Right atrium auricular region (tissue), 2 donors: ENCODE data around the gene FHIT. TPM values are rescaled to one million over a fixed set of nuclear protein-coding genes. Genes with fewer than 3 reads are reported as not detected.

Source experiments
- DNase-seq: peaks from one replicate; pipeline ENCODE4 v3.0.0-alpha.2; 2019; ENCODE audit warnings: low spot score
- H3K27ac ChIP-seq, 2 donors: fragments of 200-600 bp; sonication (generic); 1 replicate in 1 of 2; 2 replicates in 1 of 2; pipeline ENCODE4 v1.5.1; 2016 to 2019
- H3K27me3 ChIP-seq, 2 donors: fragments of 200-600 bp; sonication (generic); one replicate each; pipeline versions ENCODE4 v1.5.1 to v1.6.0; 2017 to 2019
- H3K36me3 ChIP-seq: fragments of 200-600 bp; sonication (generic); one replicate; pipeline ENCODE4 v1.5.1; 2016
- H3K4me1 ChIP-seq, 2 donors: fragments of 200-600 bp; sonication (generic); one replicate each; pipeline versions ENCODE4 v1.5.1 to v1.6.0; 2017 to 2019
- H3K4me3 ChIP-seq, 2 donors: fragments of 200-600 bp; sonication (generic); 1 replicate in 1 of 2; 2 replicates in 1 of 2; pipeline ENCODE4 v1.5.1; 2017 to 2019; ENCODE audit warnings: mild to moderate bottlenecking in 1 of 2, moderate library complexity in 1 of 2
- H3K9me3 ChIP-seq, 2 donors: fragments of 200-600 bp; sonication (generic); one replicate each; pipeline ENCODE4 v1.5.1; 2019
- total RNA-seq, 2 donors: library from RNA; depleted of rRNA; stranded (reverse); fragments of >200 nt; gene quantifications; one replicate each; pipeline ENCODE4 v1.1.0, GENCODE V29; 2016
- TF ChIP-seq, protein P1 (sequence below), 2 donors: fragments of 200-600 bp; sonication (generic); IDR thresholded peaks; one replicate each; pipeline ENCODE4 v1.5.1; 2019; ENCODE audit warnings: antibody characterized with exemption in 2 of 2

Gene FHIT
- total RNA-seq, 2 donors from 2014 or later: 10.4 to 11.0 TPM

DNA sequence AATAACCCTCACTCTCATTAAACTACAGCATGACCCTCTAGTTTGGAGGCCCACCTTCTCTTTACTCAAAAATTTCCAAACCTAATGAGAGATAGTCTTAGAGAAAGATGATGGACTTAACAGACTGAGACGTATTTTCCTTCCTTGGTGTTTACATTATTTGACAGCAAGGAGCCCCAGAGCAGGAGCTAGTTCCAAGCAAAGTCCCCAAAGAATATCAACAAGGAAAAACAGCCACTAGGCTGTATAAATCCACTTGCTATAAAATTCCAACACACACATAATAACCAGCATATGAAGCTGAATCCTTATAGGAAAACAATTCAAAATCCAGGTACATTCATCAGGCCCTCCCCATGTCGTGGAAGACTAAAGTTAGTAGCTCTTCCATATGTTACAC is 660.0 kb downstream of the FHIT start:
- Histone ChIP-seq H3K27ac (no peak overlapping the region), H3K27me3 (no peaks in the 10 kb centered on the region)
- TF ChIP-seq, protein P1, sequence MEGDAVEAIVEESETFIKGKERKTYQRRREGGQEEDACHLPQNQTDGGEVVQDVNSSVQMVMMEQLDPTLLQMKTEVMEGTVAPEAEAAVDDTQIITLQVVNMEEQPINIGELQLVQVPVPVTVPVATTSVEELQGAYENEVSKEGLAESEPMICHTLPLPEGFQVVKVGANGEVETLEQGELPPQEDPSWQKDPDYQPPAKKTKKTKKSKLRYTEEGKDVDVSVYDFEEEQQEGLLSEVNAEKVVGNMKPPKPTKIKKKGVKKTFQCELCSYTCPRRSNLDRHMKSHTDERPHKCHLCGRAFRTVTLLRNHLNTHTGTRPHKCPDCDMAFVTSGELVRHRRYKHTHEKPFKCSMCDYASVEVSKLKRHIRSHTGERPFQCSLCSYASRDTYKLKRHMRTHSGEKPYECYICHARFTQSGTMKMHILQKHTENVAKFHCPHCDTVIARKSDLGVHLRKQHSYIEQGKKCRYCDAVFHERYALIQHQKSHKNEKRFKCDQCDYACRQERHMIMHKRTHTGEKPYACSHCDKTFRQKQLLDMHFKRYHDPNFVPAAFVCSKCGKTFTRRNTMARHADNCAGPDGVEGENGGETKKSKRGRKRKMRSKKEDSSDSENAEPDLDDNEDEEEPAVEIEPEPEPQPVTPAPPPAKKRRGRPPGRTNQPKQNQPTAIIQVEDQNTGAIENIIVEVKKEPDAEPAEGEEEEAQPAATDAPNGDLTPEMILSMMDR (IDR thresholded peaks at IDR 0.05): no peak

DNA sequence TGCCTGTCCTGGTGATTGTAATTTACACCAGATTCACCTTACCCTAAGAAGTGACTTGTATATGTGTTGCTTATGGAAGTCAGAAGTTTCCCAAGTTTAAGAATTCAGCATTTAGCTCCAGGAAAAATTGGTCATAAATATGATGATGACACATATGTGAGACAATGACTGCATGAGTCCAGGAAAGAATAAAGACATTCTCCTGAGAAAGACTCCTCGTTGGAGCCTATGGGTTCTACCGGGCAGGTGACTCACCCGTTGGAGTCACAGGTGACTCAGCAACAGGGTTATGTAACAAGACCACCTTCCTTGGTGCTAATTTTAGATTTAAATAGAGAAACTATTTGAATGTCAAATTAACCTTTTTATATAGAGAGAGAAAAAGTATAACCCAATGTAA is 662.4 kb downstream of the FHIT start:
- TF ChIP-seq, protein P1 (IDR thresholded peaks at IDR 0.05): no peak
- H3K4me3 ChIP-seq: no peak overlapping the region
- H3K36me3 ChIP-seq: no peaks in the 10 kb centered on the region

More for the DNA sequence above, 660.0 kb downstream of the FHIT start:
- Histone ChIP-seq H3K4me1 (peaks cover 0 to 10% of the 10 kb centered on the region in 2 donors), H3K36me3 (no peaks in the 10 kb centered on the region), H3K4me3 (no peak overlapping the region), H3K9me3 (no peaks in the 10 kb centered on the region)
- DNase-seq: no peak

DNA sequence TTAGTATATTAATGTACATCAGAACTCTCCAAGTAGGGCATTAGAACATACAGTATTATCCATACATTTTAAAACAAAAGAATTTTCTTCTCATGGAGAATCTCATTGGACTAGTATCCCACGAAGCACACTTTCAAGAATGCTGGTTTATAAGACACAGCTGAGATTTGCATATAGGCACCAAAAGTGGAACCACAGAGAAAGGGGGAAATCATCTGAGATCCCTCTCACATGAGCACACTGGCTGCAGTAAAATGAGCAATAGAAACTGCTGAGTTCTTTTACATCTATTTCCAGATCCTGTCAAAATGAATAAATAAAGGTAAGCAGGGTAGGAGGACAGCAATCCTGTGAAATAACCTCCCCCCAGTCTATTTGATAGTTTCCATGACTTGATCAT is 665.3 kb downstream of the FHIT start:
- no peak for DNase-seq
- H3K4me3 ChIP-seq: no peak overlapping the region
- H3K4me1 ChIP-seq: no peaks in the 10 kb centered on the region
- no peaks in the 10 kb centered on the region for H3K27me3 ChIP-seq
- TF ChIP-seq, protein P1 (IDR thresholded peaks at IDR 0.05): no peak
- H3K9me3 ChIP-seq: no peaks in the 10 kb centered on the region
- no peaks in the 10 kb centered on the region for H3K36me3 ChIP-seq
- no peak overlapping the region for H3K27ac ChIP-seq

More for the DNA sequence above, 662.4 kb downstream of the FHIT start:
- Histone ChIP-seq H3K9me3 (no peaks in the 10 kb centered on the region), H3K27me3 (no peaks in the 10 kb centered on the region), H3K27ac (no peak overlapping the region), H3K4me1 (peaks cover 0 to 2% of the 10 kb centered on the region in 2 donors)
- no peak for DNase-seq

DNA sequence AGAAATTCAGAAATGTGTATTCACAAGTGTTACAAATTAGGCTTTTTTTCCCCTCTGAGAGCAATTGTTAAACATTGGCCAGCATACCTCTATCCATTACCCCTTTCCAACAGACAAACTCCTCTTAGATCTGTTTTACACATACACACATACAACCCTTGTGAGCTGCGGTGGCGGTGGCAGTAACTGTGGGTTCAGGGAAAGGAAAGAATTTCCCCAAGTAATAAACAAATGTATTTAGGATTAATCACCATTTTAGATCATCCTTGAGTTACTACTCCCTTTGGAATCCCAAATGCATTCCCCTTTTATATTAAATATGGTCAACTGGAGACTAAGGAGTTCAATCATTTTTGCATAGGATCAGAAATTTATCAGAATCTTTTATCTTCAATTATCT is 667.0 kb downstream of the FHIT start:
- TF ChIP-seq, protein P1 (IDR thresholded peaks at IDR 0.05): no peak
- DNase-seq: no peak
- H3K4me1 ChIP-seq: no peaks in the 10 kb centered on the region
- H3K9me3 ChIP-seq: no peaks in the 10 kb centered on the region
- H3K4me3 ChIP-seq: no peak overlapping the region
- no peak overlapping the region for H3K27ac ChIP-seq
- no peaks in the 10 kb centered on the region for H3K36me3 ChIP-seq
- no peaks in the 10 kb centered on the region for H3K27me3 ChIP-seq

DNA sequence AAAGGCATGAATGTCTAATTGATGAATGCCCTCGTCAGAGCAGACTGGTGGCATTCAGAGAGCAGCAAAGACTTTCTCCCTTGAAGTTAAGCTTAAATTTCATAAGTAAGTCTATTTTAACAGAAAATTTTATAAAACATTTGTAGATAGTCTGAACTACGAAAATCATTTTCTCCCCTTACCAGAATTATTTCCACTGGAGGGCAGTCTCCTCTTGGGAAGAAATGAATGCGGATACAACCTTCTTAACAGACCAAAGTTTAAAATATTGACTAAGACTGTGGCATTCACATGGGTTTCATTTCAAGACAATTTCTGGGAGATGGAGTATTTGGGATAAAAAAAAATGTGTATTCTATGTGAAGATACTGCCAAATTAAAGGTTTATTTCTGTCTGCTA is 669.0 kb downstream of the FHIT start:
- TF ChIP-seq, protein P1 (IDR thresholded peaks at IDR 0.05): peak in 1 of 2 donors; percentile 46
- H3K27ac ChIP-seq: no peak overlapping the region
- H3K9me3 ChIP-seq: no peaks in the 10 kb centered on the region
- H3K27me3 ChIP-seq: no peaks in the 10 kb centered on the region
- no peak for DNase-seq
- no peak overlapping the region for H3K4me3 ChIP-seq
- H3K4me1 ChIP-seq: no peaks in the 10 kb centered on the region
- no peaks in the 10 kb centered on the region for H3K36me3 ChIP-seq

DNA sequence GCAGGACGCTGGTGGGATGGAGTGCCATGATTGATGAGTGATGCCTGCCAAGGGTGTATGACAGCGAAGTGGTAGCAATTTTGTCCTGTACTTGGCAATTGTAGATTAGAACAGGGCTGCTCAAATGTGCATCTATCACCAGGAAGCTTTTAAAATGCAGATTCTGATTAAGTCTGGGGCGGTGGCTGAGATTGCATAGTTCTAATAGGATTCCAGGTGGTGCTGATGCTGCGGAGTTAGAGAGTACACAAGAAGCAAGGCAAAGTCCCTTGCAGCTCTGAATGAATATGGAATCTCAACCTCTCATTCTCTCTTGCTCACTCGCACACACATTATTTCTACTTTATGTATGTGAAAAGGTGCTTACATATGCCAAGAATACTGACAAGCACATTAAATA is 670.4 kb downstream of the FHIT start:
- no peak overlapping the region for H3K4me3 ChIP-seq
- TF ChIP-seq, protein P1 (IDR thresholded peaks at IDR 0.05): no peak
- no peak for DNase-seq
- no peaks in the 10 kb centered on the region for H3K9me3 ChIP-seq
- no peak overlapping the region for H3K27ac ChIP-seq
- no peaks in the 10 kb centered on the region for H3K4me1 ChIP-seq
- no peaks in the 10 kb centered on the region for H3K27me3 ChIP-seq
- no peaks in the 10 kb centered on the region for H3K36me3 ChIP-seq
